AG20443 (cell line): ENCODE results near the gene IL6R.
A peak's percentile ranks its signal among the peaks of the same experiment; 100 is the strongest.
"Not testable (repeated sequence)": the region's sequence is repeated elsewhere in the genome, so short reads cannot be mapped to it uniquely, and the experiment has no call there.

Experiments used
- DNase-seq: peaks from one replicate; pipeline ENCODE4 v3.0.0; 2012; ENCODE audit warnings: low spot score, mixed read lengths

Gene IL6R

DNA sequence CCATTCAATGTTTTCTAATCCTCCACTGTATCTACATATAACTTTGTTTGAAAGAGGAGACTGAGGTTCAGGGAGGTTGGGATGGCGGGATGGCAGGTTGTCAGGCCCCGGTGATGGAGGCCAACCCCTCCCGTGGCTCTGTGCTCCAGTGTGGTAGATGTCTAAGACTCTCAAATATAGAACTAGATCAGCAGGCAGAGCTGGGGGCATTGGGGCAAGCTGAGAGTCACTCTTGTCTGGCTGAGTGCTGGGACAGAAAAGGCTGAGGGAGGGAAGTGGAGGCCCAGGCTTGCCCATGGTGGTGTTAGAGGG is 1.7 kb downstream of the IL6R start:
- no peak for DNase-seq

DNA sequence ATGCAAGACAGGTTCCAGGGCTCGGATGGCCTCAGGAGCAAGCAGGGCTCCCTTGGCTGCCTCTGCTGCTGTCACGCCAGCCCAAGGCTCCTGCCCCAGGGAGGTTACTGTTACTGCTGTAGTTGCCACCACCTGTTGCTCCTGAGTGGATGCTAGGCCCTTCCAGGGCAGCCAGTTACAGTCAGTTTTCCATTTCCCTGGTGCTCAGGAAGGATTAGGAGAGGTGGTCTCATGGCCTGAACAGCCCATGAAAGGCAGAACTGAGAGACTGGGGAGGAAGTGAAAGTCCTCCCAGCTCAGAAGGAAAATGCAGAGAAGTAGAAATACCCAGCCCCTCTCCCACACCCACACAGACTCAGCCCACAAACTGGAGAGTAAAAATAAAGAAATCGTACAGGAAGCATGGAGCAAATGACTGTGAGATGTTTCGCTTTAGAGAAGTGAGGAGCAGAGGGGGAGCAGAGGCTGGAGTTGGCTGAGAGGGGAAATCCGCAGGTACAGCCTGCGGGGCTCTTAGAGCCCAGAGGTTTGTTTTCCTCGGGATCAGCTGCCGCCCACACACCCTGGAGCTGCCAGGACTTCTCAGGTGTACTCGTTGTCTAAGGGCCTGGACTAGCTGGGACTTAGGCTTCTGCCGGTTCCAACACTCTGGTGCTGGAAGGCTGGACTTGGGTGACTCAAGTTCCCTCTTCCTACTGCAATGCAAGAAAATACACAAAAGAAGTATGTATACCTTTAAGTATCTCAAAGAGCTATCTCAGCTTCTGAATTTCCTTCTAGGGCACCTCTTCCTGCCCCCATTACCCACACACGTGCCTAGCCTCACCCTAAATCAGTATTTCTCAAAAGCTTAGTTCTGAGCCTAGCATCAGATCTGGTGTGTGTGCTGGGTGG is 2.3 kb downstream of the IL6R start:
- DNase-seq, result peak; percentile 13

DNA sequence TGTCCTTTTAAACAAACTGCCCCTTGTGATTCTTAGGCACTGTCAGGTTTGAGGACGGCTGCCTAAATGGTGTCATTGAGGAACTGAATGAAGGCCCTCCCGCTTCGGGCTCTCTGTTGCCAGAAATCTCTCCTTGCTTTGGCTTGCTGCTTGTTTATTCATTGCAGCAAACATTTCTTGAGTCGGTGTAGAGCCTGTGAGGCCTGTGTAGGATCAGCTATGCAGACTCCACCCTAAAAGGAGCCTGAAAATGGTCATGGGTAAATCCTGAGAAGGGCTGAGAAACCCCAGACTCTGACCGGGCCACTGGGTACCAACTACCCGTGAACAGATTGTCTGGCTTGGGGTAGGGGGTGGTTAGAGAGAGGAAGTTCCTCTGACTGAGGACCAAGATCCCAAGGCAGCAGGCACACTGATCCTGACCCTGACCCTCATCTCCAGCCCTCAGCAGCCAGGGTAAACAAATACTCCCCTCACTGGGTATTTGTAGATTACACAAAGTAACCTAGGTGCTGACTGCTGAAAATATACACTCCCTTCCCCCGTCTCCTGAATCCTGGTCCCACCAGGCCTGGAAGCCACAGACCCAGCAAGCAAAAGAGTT is 3.1 kb downstream of the IL6R start:
- peak; percentile 20 for DNase-seq

DNA sequence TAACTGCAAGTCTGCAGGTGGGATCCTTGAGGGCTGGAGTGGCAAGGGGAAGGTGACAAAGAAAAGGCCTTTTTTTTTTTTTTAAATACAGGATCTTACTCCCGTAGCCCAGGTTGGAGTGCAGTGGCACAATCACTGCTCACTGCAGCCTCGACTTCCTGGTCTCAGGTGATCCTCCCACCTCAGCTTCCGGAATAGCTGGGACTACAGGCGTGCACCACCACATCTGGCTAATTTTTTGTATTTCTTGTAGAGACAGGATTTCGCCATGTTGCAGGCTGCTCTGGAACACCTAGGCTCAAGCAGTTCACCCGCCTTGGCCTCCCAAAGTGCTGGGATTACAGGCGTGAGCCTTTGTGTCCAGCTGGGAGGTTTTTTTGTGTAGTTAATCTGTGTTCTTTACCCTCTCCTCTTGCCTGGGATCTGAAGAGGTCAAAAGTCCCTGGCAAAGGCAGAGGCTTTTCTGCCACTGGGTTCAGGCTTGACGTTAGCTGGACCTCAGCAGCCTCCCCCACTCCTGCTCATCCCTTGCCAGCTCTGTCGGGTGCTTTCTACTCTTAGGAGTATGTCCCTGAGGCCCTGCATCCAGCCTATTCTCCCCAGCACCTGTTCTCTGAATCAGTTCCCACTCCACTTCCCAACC is 5.2 kb downstream of the IL6R start:
- DNase-seq, result peak; percentile 4

DNA sequence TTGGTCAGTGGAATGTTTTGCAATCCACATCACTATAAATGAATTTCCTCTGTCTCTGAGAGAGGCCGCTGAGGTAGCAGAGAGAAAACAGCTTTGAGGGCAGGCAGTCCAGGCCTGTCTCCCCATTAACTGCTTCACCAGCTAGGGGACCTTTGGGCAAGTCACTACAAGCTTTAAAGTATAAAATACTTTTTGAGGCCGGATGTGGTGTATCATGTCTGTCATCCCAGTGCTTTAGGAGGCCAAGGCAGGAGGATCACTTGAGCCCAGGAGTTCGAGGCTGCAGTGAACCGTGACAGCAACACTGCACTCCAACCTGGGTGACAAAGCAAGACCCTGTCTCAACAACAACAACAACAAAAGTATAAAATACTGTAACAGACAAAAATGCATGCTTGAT is 6.4 kb downstream of the IL6R start:
- no peak for DNase-seq

DNA sequence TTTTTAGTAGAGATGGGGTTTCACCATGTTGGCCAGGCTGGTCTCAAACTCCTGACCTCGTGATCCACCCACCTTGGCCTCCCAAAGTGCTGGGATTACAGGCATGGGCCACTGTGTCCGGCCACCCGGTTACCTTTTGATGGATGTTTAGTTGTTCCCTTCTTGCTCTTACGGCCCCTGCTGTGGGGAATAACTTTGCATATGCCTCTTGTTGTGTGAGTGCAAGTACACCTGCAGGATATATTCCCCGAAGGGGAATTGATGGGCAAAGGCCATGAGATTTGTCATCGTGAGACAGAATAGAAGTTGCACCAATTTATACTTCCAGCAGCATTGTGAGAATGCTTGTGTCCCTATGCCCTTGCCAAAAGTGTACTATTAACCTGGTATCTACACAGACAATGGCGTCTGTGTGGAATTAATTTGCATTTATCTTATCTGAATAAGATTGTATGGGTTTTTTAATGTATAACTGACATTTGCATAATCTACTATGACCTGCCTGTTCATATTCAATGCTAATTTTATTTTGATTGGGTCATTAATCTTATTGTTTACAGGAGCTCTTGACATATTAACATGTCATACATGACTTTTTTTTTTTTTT is 8.1 kb downstream of the IL6R start:
- no peak for DNase-seq

DNA sequence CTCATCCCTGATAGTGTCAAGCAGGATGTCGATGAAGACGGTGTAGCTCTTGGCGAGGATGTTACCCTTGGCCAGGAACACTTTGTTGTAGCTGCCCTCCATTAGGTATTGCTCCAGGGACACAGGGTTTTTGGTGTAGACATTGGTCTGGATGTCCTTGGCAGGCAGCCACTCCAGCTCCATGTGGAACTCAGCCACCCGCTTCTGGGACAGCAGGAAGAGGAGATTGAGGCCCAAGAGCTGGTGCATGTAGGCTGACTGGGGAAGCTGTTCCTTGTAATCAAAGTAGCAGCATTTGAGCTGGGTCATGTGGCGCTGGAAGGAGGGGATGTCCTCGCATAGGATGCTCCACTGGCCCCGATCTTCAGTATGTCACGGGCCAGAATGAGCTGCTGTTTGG is 9.5 kb downstream of the IL6R start:
- no peak for DNase-seq

DNA sequence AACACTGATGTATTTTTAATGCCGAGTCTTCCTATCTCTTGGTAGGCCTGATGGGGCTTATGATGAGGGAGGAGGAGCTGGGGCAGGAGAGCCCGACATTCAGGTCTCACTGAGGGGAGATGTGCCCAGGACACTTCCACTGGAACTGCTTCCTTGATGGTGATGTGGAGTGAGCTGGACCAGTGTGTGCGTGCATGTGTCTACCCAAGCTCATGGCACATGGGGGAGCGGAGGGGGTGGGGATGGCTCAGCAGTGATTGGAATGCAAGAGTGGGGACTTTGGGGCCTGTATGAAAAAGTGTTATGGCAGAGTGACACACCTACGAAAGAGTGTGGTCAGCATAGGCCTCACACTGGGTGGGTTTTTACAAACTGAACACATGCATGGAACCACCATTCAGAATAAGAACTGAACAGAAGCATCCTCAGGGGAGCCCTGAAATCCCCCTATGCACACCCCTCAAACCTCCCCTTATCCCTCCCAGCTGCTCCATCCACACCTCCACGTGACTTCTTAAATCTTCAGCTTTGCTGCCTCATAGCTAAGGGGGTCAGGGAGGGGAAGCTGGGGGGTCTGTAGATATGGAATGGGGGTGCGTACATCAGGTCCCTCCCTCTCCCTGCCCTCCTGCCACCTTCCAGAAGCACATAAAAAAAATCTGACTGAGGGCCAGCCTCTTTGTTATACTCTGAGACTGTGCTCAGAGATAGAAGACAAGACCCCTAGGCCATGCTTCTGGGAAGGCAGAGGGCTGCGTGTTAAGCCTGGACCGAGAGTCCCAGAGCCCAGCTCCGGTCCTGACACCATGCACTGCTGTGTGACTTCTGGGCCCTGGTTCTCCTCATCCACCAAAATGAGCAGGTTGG is 11.6 kb downstream of the IL6R start:
- no peak for DNase-seq

DNA sequence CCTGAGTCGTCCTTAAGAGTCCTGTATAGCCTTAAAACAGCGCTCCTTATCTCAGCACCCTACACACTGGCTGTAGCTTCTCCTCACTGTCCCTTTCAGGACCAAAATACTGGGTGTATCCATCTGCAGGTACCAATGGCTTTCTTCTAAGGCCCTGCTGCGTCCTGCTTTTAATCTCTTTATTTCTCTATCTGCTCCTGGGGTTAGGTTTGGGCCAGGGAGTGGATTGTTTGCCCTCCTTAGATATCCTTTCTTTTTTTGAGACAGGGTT is 12.1 kb downstream of the IL6R start:
- DNase-seq, result no peak

DNA sequence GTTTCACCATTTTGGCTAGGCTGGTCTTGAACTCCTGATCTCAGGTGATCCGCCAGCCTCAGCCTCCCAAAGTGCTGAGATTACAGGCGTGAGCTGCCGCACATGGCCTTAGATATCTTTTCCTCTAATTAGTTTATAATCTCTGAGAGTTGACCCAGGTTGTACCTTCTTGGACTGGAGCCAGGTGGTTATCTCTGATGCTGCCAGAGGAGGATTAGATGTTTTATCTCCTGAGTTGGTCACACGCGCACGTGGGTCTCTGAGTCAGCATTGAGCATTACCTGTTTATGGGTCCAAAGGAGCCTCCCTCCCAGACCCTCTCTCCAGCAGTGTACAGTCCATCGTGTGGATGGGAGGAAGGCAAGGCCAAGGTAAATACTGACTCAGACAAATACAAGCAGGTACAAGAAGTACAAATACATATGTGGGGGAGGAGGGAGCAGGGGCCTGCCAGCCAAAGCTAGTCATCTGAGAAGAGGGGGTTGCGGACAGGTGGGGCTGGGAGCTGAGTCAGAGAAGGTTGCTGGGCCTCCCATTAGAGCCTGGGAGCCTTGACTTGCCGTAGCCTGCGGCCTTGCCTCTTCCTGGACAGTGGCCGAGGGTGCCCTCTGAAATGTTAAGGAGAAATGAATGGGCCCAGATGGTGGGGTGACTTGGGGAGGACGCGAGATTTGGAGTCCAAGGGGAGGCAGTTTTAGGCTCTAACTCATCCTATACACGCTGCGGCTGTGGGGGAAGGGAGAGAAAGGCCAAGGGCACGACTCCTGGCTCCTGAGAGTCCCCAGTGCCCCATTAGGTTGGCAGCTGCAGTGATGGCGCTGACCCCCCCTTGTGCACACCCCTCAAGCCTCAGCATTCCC is 13.1 kb downstream of the IL6R start:
- no peak for DNase-seq

DNA sequence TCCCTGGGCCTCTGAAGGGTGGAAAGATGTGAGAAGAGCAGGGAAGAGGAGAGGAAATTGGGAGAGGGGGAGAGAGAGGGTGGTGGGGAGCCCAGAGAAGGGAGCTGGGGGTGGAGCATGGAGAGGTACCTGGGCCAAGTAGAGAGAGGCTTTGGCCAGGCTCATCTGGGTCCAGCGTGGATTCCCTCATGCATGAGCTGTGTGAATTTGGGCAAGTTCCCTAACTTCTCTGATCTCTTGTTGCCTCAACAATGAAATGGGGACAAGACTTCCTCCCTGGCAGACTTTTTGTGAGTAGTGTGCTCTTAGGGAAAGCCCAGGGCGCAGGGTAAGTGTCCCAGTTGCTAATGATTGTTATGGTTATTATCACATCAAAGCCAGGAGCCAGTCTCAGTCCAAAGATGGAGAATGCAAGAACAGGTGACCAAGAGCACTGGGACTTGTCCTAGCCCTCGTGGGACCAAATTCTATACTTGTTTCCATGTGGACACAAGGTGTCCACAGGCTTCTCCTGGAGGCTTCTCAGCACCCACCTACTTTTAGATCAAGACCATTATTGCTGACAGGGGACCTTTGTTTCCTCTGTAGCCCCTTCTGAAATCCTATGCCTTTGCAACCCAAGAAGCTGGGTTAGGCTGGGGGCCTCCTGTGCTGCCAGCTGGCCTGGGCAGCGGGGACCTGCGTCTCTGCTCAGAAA is 13.9 kb downstream of the IL6R start:
- DNase-seq, result no peak

DNA sequence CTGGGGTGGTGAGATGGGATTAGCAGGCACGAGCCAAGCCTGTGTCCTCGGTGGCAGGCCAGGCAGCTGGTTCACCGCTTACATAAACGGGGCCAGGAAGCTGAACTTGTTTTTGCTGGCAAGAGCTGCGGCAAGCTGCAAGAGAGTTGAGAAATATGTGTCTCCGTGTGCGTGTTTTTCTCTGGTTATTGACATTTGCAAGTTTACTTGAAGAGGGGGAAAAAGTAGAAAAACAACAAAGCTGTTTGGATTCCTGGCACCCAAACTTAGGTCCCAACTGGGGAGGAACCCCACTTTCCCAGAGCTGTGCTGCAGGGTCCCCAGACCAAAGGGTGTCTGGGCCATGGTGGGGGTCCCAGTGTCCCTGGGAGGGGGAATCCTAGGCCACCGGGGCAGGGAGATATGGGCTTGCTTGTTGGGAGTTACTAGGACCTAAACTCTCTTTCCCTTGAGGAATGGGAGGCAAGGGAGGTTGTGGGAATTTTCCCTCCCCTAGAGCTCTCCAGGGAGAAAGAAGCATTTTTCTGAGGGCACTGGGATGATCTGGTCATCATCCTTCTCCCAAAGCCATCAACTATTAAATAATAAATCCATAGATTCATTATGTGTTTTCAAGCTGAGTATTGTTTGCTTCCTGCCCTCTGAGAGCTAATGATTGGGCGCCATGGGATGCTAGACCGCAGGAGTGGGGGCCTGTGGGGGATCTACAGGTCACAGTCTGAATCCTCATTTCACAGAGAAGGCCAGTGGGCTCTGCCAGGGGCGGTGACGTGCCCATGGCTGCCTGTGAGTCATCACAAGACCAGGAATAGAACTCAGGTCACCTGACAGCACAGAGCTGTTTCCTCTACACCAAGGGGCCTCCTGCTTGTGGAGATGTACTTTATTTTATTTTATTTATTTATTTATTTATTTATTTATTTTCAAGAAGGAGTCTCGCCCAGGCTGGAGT is 14.8 kb downstream of the IL6R start:
- peak; percentile 89 for DNase-seq

DNA sequence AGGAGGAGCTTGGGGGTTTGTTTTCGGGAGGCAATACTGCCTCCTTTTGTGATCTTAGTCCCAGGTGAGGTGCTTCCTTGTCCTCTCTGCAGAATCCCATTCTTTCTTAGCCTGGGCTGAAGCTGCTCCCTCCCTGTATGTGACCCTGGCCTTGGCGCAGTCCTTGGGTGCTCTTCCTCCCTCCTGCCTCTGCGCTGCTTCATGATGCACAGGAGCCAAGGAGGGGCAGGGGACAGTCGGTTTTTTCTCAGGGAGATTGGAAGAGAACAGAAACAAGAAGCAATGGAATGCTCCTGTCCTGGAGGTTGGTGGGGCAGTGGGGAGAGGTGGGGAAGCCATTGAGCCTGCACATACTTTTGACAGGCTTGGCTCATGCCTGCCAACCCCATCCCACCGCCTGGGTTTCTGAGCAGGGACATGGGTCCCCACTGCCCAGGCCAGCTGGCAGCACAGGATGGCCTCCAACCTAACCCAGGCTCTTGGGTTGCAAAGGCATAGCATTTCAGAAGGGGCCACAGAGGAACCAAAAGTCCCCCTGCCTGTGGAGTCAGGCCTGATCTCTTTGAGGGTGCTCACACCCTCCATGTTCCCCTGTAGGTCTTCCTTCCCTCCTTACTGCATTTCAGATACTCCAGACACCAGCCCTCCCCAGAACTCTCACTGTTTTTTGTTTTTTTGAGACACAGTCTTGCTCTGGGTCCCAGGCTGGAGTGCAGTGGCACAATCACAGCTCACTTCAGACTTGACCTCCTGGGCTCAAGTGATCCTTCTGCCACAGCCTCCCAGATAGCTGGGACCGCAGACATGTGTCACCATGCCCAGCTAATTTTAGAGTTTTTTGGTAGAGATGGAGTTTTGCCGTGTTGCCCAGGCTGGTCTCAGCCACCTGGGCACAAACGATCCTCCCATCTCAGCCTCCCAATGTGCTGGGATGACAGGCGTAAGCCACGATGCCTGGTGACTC is 16.1 kb downstream of the IL6R start:
- no peak for DNase-seq

DNA sequence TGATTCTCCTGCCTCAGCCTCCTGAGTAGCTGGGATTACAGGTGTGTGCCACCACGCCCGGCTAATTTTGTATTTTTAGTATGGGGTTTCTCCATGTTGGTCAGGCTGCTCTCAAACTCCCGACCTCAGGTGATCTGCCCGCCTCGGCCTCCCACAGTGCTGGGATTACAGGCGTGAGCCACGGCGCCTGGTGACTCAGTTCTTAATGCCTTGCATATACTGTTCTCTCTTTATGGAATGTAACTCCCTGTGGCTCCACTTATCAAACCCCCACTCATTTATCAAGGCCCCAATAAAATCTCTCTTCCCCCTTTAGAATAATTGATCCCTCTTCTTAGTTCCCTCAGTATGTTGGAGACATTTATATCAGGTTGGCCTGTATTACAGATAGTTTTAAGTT is 16.9 kb downstream of the IL6R start:
- not testable (repeated sequence) for DNase-seq

DNA sequence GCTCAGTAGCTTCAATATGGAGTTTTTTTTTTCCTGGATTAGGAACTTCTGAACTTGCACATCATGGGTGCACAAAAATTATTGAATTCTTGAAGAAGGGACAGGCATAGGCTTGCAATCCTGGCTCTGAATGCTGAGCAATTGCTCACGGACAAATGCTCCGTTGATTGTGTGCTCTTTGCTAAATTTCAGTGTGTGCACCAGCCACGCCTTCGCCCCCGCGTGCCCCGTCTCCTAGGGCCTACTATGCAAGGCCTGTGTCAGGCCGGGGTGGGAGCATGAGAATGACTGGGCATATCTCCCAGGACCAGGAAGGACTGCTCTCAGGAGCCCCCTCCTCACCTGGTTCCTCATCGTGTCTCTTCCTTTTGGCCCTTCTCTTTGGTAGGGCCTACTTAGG is 17.4 kb downstream of the IL6R start:
- DNase-seq, result no peak

DNA sequence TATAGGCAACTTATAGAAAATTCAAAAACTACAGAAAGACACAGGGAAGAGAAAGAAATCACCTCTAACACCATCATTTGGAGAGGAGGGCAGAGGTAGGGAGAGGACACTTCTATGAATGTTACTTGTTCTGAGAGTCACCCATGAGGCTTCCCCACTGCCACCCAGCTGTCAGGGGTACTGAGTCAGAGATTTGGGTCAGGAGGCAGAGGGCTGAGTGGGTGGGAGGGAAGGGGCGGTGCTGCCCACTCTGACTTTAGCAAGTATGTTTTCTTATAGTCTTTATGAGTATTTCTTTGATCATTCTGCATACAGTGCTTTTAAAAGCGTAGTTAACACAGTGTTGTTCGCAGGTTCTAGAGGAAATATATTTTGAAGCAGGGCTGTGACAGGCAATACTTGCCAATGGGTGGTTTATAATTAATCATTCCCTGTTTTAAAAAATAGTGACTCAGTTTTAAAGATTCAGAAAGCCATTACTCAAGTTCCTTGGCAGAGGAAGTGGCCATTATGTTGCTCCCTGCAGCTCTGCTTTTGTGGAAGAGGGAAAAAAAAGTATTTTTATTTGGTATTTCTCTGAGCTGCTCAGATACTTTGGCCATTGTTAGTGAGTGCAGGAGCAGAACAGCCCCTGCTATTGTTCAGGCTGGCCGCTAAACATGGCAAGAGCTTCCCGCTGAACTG is 18.3 kb downstream of the IL6R start:
- DNase-seq, result peak; percentile 78

DNA sequence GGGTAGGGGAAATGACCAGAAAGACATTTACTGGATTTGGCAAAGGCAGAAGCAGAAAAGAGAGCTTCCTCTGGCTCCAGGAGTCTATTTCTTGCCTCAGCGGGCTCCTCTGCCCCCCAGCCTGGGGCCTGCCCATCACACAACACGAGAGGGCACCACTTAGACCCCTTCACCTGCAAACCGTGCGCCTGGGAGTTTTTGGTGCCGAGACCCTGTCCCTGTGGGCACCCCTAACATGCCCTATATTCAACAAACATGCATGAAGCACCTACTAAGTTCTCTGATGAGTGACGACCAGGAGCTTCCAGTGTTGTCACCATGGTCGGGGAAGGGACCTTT is 18.8 kb downstream of the IL6R start:
- DNase-seq, result no peak

DNA sequence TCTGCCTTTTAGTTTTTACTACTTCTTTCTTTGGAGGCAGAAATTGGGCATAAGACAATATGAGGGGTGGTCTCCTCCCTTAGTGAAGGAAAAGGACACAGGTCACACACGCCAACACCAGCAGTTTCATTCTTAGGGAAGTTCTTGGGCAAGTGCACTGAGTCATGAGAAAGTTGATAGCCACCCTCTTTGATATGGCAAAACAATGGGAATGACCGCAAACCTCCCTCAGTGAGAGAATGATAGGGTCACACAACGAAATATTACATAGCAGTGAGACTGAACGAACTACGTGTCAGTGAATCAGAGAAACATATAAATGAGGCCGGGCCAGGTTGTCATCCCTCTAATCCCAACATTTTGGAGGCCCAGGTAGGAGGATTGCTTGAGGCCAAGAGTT is 20.0 kb downstream of the IL6R start:
- no peak for DNase-seq
